DND-41 (cell line): ENCODE results near the gene UGT1A8.

Experiments
- EZH2 ChIP-seq: IDR thresholded peaks from 3 replicates; pipeline ENCODE4 v1.6.1; 2012; ENCODE audit warnings: borderline replicate concordance, low read depth, mild to moderate bottlenecking, moderate library complexity, low read length, inconsistent platforms; ENCODE audit not compliant: severe bottlenecking
- TF ChIP-seq, protein P1 (sequence below): IDR thresholded peaks from 2 replicates; pipeline ENCODE4 v1.5.1; 2012; ENCODE audit warnings: borderline replicate concordance, low read length, moderate library complexity, mild to moderate bottlenecking; ENCODE audit not compliant: poor library complexity, severe bottlenecking; ENCODE audit errors: extremely low read depth

DNA sequence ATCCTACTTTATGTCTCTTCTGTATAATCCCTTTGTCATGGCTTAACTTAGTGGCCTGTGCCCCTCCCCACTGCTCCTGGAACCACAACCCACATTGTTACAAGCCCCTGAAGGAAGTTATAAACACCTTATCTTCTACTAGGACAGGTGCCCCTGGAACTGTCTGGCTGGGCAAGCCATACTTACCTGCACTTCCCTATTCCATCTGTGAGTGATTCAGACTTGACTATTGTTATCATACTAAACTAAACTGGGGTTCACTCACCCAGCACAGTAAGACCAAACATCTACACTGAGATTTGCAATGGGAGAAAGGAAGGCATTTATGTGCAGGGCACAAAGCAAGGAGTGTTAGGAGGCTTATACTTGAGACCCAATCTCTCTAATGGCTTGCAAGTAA, 71.6 kb downstream of the UGT1A8 start:
- TF ChIP-seq, protein P1, sequence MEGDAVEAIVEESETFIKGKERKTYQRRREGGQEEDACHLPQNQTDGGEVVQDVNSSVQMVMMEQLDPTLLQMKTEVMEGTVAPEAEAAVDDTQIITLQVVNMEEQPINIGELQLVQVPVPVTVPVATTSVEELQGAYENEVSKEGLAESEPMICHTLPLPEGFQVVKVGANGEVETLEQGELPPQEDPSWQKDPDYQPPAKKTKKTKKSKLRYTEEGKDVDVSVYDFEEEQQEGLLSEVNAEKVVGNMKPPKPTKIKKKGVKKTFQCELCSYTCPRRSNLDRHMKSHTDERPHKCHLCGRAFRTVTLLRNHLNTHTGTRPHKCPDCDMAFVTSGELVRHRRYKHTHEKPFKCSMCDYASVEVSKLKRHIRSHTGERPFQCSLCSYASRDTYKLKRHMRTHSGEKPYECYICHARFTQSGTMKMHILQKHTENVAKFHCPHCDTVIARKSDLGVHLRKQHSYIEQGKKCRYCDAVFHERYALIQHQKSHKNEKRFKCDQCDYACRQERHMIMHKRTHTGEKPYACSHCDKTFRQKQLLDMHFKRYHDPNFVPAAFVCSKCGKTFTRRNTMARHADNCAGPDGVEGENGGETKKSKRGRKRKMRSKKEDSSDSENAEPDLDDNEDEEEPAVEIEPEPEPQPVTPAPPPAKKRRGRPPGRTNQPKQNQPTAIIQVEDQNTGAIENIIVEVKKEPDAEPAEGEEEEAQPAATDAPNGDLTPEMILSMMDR: no peak
- TF ChIP-seq EZH2: no peak
